Measurements from ENCODE around the gene MAP2K2.

Gene MAP2K2

GRCh38 chr19:4081441-4082129, 42.3 kb downstream of the MAP2K2 start:
- Histone ChIP-seq H3K23ac (ENCODE audit: low read length in 2 of 2) (no peak overlapping the region), H2BK12ac (ENCODE audit: low read length in 2 of 2) (peak overlapping the region in 1 of 2 experiments; percentile 33), H4K91ac (ENCODE audit: low read length) (no peak overlapping the region), H2BK5ac (ENCODE audit: low read depth, low read length, poor library complexity, severe bottlenecking) (no peak overlapping the region), H3K9me3 (ENCODE audit: control insufficient read depth, low read length) (no peaks in the 10 kb centered on the region), H3K27me3 (ENCODE audit: control insufficient read depth in 1 of 2, insufficient read depth in 1 of 2, low read length in 2 of 2) (no peaks in the 10 kb centered on the region), H3K4ac (ENCODE audit: low read depth in 1 of 2, low read length in 2 of 2) (no peak overlapping the region), H3K4me2 (ENCODE audit: low read length, poor library complexity, severe bottlenecking) (no peak overlapping the region), H2AFZ (ENCODE audit: low read depth, low read length) (no peak overlapping the region), H3K18ac (ENCODE audit: low read depth in 1 of 2, low read length in 2 of 2) (peak overlapping the region in 1 of 2 experiments; percentile 34), H3K79me1 (replicated peaks; ENCODE audit: low read length, poor library complexity, severe bottlenecking) (no peaks in the 10 kb centered on the region), H3K4me1 (ENCODE audit: control insufficient read depth, insufficient read depth, low read depth, low read length) (peaks cover 12% of the 10 kb centered on the region), H3K36me3 (ENCODE audit: control insufficient read depth in 1 of 2, insufficient read depth in 2 of 2, low read depth in 1 of 2, low read length in 2 of 2) (no peaks in the 10 kb centered on the region), H3K4me3 (ENCODE audit: insufficient read depth in 1 of 2, low read depth in 1 of 2, low read length in 2 of 2) (no peak overlapping the region), H2BK120ac (ENCODE audit: low read depth, low read length) (no peak overlapping the region), H3K14ac (ENCODE audit: low read length in 2 of 2) (no peak overlapping the region), H3K9ac (ENCODE audit: low read length) (no peak overlapping the region), H4K8ac (ENCODE audit: low read length) (no peak overlapping the region), H3K27ac (ENCODE audit: low read length, poor library complexity, severe bottlenecking) (no peak overlapping the region), H2AK5ac (ENCODE audit: low read length, severe bottlenecking) (no peak overlapping the region), H2BK15ac (ENCODE audit: low read depth, poor library complexity, severe bottlenecking) (no peak overlapping the region)
- WGBS = 21% methylated on average over 2 of the region's 2 CpGs
- no peak for DNase-seq

DNA sequence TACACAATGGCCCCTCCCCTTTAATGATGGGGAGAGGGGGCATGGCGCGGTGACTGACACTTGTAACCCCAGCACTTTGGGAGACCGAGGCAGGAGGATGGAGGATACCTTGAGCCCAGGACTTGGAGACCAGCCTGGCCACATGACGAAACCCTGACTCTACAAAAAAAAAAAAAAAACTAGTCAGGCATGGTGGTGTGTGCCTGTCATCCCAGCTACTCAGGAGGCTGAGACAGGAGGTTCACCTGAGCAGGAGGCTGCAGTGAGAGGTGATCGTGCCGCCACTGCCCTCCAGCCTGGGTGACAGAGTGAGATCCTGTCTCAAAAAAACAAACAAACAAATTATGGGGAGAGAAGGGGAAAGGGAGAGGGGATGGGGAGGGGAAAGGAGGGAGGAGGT, 43.4 kb downstream of the MAP2K2 start:
- Histone ChIP-seq H4K91ac (ENCODE audit: low read length) (no peak overlapping the region), H3K14ac (ENCODE audit: low read length in 2 of 2) (no peak overlapping the region), H3K9ac (ENCODE audit: low read length) (no peak overlapping the region), H4K8ac (ENCODE audit: low read length) (no peak overlapping the region), H3K4ac (ENCODE audit: low read depth in 1 of 2, low read length in 2 of 2) (no peak overlapping the region), H2AK5ac (ENCODE audit: low read length, severe bottlenecking) (no peak overlapping the region), H2BK12ac (ENCODE audit: low read length in 2 of 2) (no peak overlapping the region), H3K18ac (ENCODE audit: low read depth in 1 of 2, low read length in 2 of 2) (no peak overlapping the region), H3K9me3 (ENCODE audit: control insufficient read depth, low read length) (no peaks in the 10 kb centered on the region), H3K23ac (ENCODE audit: low read length in 2 of 2) (no peak overlapping the region), H3K27me3 (ENCODE audit: control insufficient read depth in 1 of 2, insufficient read depth in 1 of 2, low read length in 2 of 2) (no peaks in the 10 kb centered on the region), H3K36me3 (ENCODE audit: control insufficient read depth in 1 of 2, insufficient read depth in 2 of 2, low read depth in 1 of 2, low read length in 2 of 2) (no peaks in the 10 kb centered on the region), H3K4me1 (ENCODE audit: control insufficient read depth, insufficient read depth, low read depth, low read length) (peaks cover 7% of the 10 kb centered on the region), H2BK5ac (ENCODE audit: low read depth, low read length, poor library complexity, severe bottlenecking) (no peak overlapping the region), H3K4me3 (ENCODE audit: insufficient read depth in 1 of 2, low read depth in 1 of 2, low read length in 2 of 2) (no peak overlapping the region), H2AFZ (ENCODE audit: low read depth, low read length) (no peak overlapping the region), H3K27ac (ENCODE audit: low read length, poor library complexity, severe bottlenecking) (no peak overlapping the region), H3K79me1 (replicated peaks; ENCODE audit: low read length, poor library complexity, severe bottlenecking) (no peaks in the 10 kb centered on the region), H2BK15ac (ENCODE audit: low read depth, poor library complexity, severe bottlenecking) (no peak overlapping the region), H3K4me2 (ENCODE audit: low read length, poor library complexity, severe bottlenecking) (no peak overlapping the region), H2BK120ac (ENCODE audit: low read depth, low read length) (no peak overlapping the region)
- 75% methylated on average over 5 of the region's 6 CpGs for WGBS
- no peak for DNase-seq

DNA sequence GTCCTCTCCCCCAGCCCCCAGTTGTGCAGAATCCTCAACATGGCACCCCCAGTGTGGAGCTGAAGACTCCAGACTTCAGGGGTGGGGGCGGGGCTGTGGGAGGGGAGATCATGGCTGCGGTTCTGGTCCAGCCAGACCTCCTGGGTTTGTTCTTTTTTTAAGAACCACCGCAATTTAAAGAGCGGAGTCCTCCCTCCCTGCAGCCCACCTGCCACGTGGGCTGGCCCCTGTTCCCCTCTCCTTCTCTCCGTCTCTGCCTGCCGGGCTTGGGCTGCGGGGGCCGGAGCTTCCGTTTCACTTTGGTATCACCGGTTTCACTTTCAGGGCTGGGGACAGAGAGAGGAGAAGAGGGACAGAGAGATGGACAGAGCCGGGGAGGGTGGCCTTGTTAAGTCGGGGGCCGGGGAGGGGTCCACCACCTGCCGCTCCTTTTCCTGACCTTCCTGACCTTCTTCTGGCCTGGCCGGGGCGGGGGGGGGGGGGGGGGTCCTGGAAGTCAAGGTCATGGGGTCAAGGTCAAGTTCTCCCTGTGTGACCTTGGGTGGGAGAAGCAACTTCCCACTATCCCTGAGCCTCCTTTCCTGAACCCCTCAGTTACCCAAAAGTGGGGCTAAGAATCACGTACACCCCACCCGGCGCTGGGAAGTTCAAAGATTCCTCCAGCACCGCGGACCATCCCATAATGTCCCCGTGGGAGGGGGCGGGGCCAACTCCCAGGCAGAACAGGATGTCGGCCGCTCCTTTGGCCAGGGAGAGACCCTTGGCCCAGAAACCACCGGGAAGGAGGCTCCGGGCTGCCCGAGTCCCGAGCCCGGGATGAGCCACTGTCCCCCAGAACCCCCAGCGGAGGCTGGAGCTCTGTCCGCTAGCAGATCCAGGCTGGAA, 45.9 kb downstream of the MAP2K2 start:
- peak overlapping the region in 1 of 2 experiments; percentile 42 for H2BK12ac ChIP-seq (ENCODE audit: low read length in 2 of 2)
- WGBS = 46% methylated on average over 28 of the region's 33 CpGs
- H3K18ac ChIP-seq (ENCODE audit: low read depth in 1 of 2, low read length in 2 of 2) = peak overlapping the region; percentile 34 to 62
- no peak overlapping the region for H4K91ac ChIP-seq (ENCODE audit: low read length)
- H3K9ac ChIP-seq (ENCODE audit: low read length) = peak overlapping the region; percentile 82
- no peaks in the 10 kb centered on the region for H3K79me1 ChIP-seq (replicated peaks; ENCODE audit: low read length, poor library complexity, severe bottlenecking)
- H2BK15ac ChIP-seq (ENCODE audit: low read depth, poor library complexity, severe bottlenecking) = peak overlapping the region; percentile 48
- H3K14ac ChIP-seq (ENCODE audit: low read length in 2 of 2) = peak overlapping the region in 1 of 2 experiments; percentile 41
- H3K4me1 ChIP-seq (ENCODE audit: control insufficient read depth, insufficient read depth, low read depth, low read length) = peaks cover 5% of the 10 kb centered on the region
- H3K9me3 ChIP-seq (ENCODE audit: control insufficient read depth, low read length) = no peaks in the 10 kb centered on the region
- peak overlapping the region; percentile 92 for H4K8ac ChIP-seq (ENCODE audit: low read length)
- no peak overlapping the region for H3K23ac ChIP-seq (ENCODE audit: low read length in 2 of 2)
- H3K27me3 ChIP-seq (ENCODE audit: control insufficient read depth in 1 of 2, insufficient read depth in 1 of 2, low read length in 2 of 2) = no peaks in the 10 kb centered on the region
- H2AFZ ChIP-seq (ENCODE audit: low read depth, low read length) = peak overlapping the region; percentile 58
- no peak overlapping the region for H2AK5ac ChIP-seq (ENCODE audit: low read length, severe bottlenecking)
- H2BK5ac ChIP-seq (ENCODE audit: low read depth, low read length, poor library complexity, severe bottlenecking) = no peak overlapping the region
- peak; percentile 35 for DNase-seq
- peak overlapping the region; percentile 63 for H3K4me2 ChIP-seq (ENCODE audit: low read length, poor library complexity, severe bottlenecking)
- H3K27ac ChIP-seq (ENCODE audit: low read length, poor library complexity, severe bottlenecking) = no peak overlapping the region
- no peaks in the 10 kb centered on the region for H3K36me3 ChIP-seq (ENCODE audit: control insufficient read depth in 1 of 2, insufficient read depth in 2 of 2, low read depth in 1 of 2, low read length in 2 of 2)
- no peak overlapping the region for H2BK120ac ChIP-seq (ENCODE audit: low read depth, low read length)
- H3K4me3 ChIP-seq (ENCODE audit: insufficient read depth in 1 of 2, low read depth in 1 of 2, low read length in 2 of 2) = peak overlapping the region in 1 of 2 experiments; percentile 77
- H3K4ac ChIP-seq (ENCODE audit: low read depth in 1 of 2, low read length in 2 of 2) = peak overlapping the region; percentile 6 to 26

DNA sequence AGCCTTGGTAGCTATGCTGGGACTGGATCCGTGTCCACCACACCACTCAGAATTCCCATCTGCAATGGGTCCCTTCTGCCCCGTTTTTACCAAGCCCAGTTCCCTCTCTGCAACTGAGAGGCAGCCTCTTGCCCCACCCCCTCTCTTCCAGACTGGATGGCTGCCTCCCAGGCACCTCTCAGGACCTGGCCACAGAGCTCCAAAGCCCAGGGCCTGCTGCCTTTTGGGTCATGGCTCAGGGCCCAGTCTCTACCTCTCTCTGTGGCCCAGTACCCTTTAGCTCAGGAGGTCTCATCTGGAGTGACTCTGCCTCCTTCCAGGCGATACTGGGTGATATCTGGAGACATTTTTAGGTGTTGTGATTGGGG, 46.9 kb downstream of the MAP2K2 start:
- Histone ChIP-seq H3K4me2 (ENCODE audit: low read length, poor library complexity, severe bottlenecking) (no peak overlapping the region), H2BK15ac (ENCODE audit: low read depth, poor library complexity, severe bottlenecking) (no peak overlapping the region), H4K8ac (ENCODE audit: low read length) (peak overlapping the region; percentile 61), H3K4ac (ENCODE audit: low read depth in 1 of 2, low read length in 2 of 2) (no peak overlapping the region), H3K4me3 (ENCODE audit: insufficient read depth in 1 of 2, low read depth in 1 of 2, low read length in 2 of 2) (no peak overlapping the region), H3K9ac (ENCODE audit: low read length) (no peak overlapping the region), H3K79me1 (replicated peaks; ENCODE audit: low read length, poor library complexity, severe bottlenecking) (no peaks in the 10 kb centered on the region), H3K18ac (ENCODE audit: low read depth in 1 of 2, low read length in 2 of 2) (peak overlapping the region in 1 of 2 experiments; percentile 5), H3K27me3 (ENCODE audit: control insufficient read depth in 1 of 2, insufficient read depth in 1 of 2, low read length in 2 of 2) (no peaks in the 10 kb centered on the region), H2AK5ac (ENCODE audit: low read length, severe bottlenecking) (no peak overlapping the region), H3K23ac (ENCODE audit: low read length in 2 of 2) (no peak overlapping the region), H2BK12ac (ENCODE audit: low read length in 2 of 2) (no peak overlapping the region), H3K9me3 (ENCODE audit: control insufficient read depth, low read length) (no peaks in the 10 kb centered on the region), H3K4me1 (ENCODE audit: control insufficient read depth, insufficient read depth, low read depth, low read length) (peaks cover 5% of the 10 kb centered on the region), H3K36me3 (ENCODE audit: control insufficient read depth in 1 of 2, insufficient read depth in 2 of 2, low read depth in 1 of 2, low read length in 2 of 2) (no peaks in the 10 kb centered on the region), H3K14ac (ENCODE audit: low read length in 2 of 2) (peak overlapping the region in 1 of 2 experiments; percentile 18), H4K91ac (ENCODE audit: low read length) (no peak overlapping the region), H2BK120ac (ENCODE audit: low read depth, low read length) (no peak overlapping the region), H2AFZ (ENCODE audit: low read depth, low read length) (peak overlapping the region; percentile 62), H2BK5ac (ENCODE audit: low read depth, low read length, poor library complexity, severe bottlenecking) (no peak overlapping the region), H3K27ac (ENCODE audit: low read length, poor library complexity, severe bottlenecking) (no peak overlapping the region)
- WGBS = 79% methylated on average over 3 of the region's 3 CpGs
- DNase-seq = no peak
